ENCODE measurements around the gene HIC1.

Gene HIC1

DNA sequence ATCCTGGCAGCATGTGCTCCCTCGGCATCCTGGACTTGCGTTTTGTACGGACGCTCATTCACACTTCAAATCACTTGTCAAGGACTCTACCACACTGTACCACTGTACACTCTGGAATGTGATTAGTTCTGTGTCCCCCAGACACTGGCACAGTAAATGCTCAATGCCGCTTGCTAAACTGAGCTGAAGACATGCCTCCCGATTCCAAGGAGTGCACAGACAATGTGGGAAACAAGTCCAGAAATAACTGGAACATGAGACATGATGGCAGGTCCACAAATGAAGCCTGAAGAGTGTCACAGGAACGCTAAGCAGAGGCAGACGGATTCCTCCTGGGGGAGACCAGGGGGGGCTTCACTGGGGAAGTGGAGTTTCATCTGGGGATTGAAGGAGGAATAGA, 22.1 kb downstream of the HIC1 start:
- no peak for DNase-seq (ENCODE audit: low read depth)

DNA sequence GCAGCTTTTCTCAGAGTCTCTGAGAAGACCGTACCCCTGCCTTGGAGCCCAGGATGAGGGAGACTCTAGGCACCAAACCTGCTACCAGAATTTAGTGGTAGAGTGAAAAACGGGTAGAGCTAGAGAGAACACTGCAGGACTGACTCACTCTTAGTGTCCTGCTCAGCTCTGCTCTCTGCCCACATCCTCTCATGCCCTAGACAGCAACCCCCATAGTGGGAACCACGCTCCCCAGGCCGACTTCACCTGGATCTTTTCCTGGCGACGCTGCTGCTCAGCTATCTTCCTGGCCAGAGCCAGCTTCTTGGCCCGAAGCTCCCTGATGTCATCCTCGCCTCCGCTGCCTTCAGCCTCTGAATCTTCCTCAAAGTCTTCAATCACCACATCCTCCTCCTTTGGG, 26.7 kb downstream of the HIC1 start:
- DNase-seq (ENCODE audit: low read depth), result no peak

DNA sequence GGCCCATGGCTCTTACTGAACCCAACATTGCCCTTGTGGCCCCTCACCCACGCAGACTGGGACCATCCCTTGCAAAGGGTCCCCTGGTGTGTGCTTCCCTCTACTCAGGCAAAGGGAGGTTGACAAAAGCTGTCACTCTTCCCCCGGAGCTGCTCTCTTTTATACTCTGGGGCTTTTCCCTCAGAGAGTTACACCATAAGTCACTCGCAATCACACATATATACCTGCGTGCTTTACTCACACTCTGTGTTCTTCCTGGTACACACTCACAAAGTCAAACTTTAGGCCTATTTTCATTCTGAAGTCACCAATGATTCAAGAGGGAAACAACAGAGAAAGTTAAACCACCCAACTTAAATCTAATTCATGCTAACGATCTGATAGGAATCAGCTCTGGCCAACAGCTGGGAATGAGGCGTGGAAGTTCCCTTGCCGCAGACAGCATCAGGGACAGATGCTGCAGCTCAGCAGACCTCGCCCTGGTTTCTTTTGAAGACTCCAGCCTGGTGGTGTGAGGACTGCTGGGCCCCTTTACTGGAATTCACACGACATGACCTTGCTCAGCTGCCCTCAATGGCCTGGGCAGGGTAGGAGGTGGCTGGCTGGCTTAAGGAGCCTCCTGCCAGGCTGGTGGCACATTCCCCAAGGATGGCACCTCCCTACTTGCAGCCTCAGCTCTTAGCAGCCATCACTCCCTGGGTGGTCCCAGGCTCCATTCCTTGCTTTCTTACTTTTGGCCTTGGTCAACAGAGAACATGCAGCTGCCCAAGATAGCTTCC, 27.3 kb downstream of the HIC1 start:
- no peak for DNase-seq (ENCODE audit: low read depth)

DNA sequence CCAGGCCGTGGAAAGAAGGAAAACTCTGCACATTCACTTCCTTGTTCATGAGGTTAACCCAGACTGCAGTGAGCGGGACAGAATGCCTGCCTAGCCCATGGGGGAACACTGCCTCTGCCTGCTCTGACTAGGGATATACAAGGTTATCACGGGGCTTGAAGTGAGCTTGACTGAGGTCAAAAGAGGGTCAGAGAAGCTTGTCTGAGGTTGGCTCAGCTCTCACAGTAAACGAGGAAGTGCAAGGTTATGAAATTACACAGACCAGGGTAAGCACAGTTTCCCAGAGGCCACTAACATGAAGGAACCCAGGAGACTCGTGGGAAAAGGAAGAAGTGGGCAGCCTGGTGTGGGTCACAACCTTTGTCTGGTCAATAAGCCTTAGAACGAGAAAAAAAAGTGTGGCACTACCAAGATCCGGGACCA, 28.7 kb downstream of the HIC1 start:
- DNase-seq (ENCODE audit: low read depth), result no peak

DNA sequence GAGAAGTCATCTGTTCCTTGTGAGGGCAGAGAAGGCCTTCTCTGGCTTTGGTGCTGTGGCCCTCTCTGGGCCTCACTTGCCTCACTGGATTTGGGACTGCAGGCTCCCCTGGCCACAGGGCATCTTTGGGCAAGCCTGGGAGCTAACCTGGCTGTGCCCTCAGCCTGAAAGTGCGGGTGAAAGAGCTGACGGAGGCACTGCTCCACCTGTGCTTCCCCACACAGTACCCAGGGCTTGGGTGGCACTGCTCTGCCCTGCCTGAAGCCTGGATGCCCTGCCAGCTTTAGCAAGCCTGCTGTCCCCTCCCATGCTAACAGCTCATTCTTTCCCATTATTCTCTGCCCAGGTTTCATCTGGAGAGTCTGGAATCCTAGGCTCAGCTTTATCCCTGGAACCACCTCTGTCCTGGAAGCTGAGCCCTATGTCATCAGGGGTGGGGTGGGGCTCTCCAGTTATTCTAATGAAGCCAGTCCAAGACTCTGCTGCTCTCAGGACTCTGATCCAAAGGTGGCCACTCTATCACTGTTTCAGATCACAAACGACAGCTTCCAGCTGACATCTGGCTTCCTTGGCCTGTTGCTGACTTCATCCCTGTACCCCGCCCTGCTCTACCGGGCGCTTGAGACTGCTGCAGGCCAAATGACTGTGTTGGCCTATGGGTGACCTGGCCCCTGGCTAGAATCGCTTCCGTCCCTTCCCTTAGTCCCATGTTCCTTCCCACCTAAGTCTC, 29.3 kb downstream of the HIC1 start:
- DNase-seq (ENCODE audit: low read depth), result no peak

DNA sequence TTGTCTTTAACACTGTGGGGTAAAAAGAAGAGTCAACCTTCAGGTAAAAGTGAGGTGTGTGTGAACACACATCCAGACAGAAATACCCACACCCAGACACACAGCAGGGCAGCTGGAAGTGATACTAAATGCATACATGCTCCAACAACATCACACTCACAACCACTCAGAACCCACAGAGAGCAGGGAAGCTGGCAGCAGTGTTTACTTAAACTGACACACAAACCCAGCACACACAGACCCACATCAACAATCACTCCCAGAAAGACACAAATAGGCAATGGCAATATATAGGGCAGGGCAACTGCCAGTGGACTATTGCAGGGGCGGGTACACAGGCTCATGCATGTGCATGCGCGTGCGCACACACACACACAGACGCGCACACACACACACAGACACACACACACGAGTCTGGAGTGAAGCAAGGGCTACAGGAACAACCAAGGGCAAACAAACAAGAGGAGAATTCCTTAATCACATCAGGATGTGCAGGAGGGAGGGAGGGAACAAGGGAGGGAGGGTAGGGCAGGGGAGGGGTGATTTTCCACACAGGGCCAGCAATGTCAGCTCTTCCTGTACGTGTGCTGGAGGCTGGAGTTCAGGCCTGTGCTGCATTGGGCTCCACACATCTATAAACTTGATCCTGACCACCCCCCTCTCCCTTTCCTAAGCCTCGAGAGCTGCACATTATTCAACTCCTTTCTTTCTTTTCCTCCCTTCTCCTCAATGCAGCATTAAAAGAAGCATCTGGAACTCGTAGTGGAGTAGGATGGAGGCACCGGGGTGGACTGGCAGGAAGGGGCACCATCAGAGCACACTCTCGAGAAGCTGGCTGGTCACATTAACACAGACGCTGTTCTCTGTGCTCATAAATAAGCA, 30.1 kb downstream of the HIC1 start:
- peak; percentile 63 for DNase-seq (ENCODE audit: low read depth)

DNA sequence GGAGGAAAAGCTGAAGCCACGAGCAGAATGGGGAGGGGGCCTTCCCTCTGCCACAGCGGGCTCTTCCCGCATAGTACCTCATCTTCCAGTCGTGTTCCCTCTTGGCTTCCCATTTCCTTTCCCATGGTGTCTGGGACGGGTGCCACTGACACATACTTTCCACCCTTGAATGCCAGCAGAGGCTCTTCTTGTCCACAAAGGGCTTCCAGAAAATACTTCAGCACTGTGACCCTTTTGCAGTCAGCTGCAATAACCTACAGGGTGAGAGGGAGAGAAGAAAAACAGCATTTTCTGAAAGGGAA, 30.7 kb downstream of the HIC1 start:
- no peak for DNase-seq (ENCODE audit: low read depth)

DNA sequence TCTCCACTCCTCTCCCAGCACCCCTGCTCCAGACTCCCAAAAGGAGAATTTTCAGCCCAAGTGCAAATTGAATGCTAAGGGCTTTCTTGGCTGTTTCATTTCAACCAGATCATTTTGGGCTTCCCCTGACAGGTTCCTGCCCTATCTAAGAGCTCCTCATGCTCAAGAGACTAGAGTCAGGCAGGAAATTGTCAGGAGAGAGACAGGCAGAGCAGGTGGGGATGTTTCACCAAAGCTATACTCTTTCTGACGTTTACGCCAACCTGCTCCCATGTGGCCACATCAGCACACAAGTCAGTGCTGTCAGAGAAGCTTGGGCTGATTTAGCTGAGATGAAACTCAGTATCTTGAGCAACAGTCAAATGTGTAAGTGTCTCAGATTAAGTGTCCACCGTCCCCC, 31.4 kb downstream of the HIC1 start:
- DNase-seq (ENCODE audit: low read depth), result no peak

DNA sequence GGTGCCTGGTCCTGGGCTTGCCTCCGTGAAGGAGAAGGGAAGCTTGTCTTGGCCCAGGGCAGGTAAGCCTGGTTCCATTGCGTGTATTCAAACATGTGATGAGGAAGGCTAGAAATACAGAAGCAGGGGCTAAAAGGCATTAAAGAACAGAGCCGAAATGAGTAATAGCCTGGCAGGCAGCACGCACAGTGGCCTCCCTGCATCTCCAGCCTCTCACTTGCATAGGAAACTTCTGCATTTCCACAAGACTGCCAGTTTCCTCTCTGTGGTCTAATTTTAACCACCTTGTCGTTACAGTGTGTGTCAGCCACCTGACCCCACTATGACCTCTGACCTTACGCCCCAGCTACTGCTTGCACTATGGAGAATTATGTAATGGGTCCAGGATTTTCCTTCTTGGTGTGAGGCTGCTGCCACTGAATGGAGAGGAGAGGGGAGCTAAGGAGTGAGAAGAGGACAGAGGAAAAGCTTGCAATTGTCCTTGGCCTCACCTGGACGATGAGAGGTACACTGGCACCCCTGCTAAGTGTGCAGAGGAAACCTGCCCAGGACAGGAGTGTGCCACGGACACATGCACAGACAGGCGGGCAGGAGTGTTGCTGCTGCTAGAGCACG, 32.8 kb downstream of the HIC1 start:
- DNase-seq (ENCODE audit: low read depth), result no peak

DNA sequence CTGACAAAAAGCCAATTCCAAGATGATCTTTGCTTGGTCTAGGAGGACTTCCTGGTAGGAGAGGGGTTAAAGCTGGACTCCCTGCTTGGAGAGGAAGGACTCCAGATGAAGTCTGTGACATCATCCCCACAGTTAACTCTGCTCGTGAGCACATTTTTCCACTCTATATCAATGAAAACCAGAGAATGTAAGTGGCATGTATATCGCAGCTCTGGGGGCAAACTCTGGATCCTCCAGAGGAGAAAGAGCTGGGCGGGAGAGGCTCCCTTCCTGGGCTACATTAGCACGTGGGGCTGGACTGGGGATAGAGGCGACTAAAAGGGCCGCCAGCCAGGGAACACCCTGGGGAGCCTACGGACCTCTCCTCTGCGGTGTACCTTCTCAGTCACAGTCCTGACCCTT, 34.1 kb downstream of the HIC1 start:
- no peak for DNase-seq (ENCODE audit: low read depth)

DNA sequence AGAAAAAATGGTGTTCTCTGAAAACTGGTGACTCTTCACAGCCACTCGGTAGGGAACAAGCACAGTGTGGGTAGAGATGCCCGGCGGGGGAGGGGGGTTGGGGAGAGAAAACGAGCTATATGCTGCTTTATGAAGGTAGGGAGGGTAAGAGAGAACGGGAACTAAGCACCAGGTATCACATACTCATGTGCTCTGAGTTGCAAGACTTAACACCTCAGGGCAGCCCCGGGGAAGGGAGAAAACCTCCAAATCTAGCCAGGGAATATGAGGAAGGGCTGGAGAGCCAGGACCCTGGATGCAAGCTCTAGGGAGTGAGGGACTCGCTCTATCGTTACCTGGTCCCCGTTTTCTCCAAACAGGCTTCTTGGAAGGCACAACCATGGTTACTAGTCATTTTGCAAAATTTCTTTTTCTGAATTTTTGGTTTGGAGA, 35.3 kb downstream of the HIC1 start:
- no peak for DNase-seq (ENCODE audit: low read depth)

DNA sequence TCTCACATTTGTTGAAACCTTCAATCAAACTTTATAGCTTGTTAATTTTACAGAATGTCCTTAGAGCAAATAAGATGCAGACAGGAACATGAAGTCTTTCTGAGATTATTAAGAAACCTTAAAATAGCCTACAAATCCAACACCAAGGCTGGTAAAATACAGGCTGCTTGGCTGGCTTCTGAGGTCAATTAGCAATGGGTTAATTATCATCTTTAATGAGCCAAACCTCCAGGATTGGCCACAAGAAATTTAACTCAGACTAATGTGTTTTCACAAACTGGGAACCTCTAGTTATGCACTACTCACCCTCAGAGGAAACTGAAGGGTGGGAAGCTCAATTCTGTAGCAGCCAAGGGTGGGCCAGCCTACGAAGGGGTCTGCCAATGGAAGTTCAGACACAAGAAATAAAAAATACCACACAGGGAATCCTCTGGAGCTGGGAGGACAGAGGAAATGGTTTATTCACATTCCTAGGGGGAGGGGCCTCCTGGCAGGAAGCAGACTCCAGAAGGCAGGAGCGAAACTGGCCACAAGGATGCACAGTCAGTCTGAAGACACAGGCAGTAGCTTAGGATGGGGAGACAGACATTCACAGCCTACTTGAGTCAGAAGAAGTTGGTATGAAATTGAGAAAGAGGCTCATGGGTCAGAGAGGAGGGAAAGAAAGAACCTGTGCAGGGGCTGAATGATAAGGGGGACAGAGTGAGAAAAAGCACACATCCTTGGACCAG, 36.1 kb downstream of the HIC1 start:
- peak; percentile 85 for DNase-seq (ENCODE audit: low read depth)

DNA sequence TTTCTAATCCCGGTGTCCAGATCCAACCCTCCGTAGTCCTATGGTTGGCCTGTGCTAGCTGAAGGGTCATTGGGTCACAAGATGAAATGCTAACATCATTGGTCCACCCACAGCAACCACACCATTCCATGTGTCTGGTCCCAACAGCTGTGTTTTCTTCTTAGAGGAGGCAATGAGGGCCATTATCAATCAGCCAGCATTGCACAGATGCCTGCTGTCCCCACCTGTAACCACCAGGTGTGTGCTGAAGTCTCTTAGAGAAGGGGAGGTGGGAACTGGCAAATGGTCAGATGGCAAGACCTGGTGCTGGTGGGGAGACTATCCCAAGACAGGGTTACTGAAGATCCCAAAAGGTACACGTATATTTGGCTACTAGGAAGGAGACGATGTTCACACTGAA, 37.4 kb downstream of the HIC1 start:
- DNase-seq (ENCODE audit: low read depth), result no peak

DNA sequence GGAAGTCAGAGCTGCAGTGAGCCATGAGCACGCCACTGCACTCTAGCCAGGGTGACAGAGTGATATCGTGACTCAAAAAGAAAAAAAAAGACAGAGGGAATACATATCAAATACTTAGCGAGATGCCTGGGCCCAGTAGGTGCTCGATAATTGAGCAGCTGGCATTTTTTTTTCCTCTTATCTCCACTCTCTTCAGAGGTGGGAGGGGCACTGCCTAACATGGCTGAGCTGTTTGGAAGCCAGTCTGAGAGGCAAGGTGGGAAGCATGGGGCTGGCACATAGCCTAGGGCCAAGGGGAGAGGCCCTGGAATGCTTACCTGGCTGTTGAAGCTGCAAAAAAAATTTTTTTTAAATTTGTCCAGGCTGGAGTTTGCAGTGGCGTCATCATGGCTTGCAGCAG, 38.4 kb downstream of the HIC1 start:
- no peak for DNase-seq (ENCODE audit: low read depth)

DNA sequence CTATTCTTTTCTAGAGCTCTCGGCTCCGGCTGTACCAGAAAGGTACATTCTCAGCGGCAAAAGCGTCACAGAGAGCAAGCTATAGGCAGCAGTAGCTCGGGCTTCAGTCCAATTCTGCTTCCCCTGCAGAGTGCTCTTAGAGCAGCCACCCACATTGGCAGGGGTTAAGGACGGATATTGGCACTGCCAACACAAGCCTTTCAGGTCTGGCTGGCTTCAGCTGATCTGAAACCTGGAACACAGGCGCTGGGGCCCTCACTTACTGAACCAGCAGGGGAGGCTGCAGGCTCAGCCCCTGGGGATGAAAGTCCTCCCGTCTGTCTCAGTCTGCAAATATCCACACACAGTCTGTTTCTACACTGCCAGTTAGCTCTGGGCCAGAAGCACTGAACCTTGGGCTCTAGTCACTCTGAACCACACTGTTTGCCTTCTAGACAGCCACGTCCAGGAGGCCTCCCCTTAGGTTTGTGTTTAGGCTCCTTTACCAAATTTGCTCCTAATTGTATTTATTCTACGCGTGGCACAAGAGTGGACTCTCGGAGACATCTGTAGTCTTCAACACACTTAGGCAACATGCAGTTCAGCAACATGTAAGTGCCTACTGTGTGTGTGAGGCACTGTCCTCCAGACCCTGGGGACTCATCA, 40.1 kb downstream of the HIC1 start:
- no peak for DNase-seq (ENCODE audit: low read depth)

DNA sequence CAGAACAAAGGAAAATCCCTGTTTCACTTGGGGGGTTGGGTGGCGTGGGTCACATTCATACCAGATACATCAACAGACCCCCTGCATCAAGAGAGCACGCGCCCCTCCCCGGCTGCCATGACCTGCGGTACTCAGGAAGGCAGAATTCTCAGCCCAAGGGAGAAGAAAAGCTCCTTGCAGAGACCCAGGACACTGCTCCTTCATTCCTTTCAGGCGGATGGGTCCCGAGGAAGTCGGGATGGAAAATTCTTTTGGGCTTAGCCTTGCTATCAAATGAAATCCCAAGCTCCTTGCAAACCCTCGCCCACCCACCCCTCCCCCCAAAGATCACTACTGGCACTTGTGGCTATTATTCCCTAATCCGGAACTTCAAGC, 40.6 kb downstream of the HIC1 start:
- DNase-seq (ENCODE audit: low read depth), result no peak

DNA sequence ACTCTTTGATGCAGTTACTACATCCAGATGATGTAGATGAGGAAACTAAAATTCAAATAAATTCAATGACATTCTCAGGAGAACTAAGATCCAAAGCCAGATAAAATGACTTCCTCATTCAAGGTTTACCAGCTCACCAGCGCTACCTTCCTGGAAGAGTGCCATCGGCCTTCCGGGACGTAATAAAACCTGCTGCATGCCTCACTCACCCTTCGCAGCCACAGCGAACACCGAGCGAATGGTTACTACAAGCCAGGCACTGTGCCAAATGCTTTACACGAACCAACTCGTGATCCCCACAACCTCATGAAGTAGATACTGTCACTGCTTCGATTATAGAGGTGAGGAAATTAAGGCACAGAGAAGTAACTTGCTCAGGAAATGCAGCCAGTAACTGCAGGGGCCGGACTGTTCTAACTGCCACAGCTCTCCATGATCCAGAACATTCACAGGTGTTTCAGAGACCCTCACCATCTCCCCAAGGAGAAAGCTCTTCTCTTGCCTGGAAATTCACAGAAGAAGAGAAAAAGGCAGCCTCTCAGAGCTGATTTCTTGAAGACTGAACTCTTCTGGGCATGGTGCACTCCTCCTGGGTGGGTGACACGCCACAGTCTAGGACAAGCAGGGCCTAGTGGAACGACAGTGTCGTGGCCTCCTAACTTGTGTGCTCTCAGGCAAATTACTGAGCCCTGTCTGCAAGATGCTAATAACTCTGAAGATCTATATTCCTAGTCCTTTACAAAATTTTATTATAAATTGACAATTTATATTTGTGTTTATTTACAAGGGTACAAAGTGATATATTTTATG, 46.8 kb downstream of the HIC1 start:
- no peak for DNase-seq (ENCODE audit: low read depth)

DNA sequence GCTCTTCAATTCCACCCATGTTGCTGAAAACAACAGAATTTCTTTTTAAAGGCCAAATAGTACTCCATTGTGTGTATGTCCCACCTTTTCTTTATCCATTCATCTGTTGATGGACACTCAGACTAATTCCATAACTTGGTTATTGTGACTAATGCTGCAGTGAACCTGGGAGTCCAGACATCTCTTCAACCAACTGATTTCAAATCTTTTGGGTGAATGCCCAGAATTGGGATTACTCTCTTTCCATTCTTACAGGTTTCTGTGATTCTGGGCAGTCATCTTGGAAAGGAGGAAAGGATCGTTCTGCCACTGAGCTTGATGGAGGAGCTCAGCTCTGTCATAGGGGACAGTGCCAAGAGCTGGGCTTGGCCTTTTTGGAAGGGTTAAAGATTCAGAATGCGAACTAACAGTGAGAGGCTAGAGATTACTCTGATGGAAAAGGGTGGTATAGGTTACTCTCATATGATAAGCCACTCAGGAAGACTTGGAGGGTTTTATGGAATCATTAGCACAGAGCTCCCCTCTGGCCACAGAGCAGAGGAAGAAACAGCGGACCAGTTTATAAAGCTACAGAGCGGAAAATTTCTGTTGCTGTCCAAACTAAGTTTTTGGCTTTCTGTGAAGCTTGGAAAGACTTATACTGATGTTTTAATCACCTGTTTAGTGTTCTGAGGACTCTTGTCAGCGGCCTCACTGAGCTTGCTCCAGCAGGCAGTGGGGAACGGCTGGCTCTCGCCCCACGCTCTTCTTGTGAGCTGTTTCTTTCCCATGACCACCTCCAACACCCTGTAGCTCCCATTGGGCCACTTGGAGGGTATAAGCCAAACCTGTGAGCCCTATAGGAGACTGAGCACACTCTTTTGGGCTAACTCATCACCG, 48.3 kb downstream of the HIC1 start:
- no peak for DNase-seq (ENCODE audit: low read depth)

DNA sequence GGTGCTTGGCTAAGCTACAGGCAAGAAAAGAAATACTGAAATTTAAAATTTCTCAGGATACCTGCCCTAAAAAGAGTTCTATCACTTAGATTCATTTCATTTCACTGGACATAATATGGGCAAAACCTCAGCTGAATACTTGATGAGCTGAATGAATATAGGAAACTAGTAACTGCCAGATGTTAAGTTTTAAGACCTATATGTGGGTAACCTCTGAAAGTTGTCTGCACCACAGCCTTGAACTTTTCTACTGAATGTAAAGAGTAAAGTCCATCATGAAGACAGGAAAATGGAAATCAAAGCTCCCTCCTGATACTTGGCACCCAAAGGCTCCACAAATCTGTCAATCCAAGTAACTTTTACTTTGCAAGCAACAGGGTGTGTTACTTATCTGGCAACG, 50.8 kb downstream of the HIC1 start:
- no peak for DNase-seq (ENCODE audit: low read depth)
